Measurements from ENCODE around the gene MGRN1.

MGRN1 gene

GRCh38 chr16:4681471-4682083, 57.0 kb downstream of the MGRN1 start:
- Histone ChIP-seq H3K9ac (ENCODE audit: low read depth, low read length) (no peak overlapping the region), H4K20me1 (ENCODE audit: insufficient read depth, low read length) (peaks cover 4% of the 10 kb centered on the region; the same call in 1 of the 2 replicates), H3K4me3 (ENCODE audit: low read depth in 1 of 2, low read length in 2 of 2) (no peak overlapping the region), H3K4me1 (ENCODE audit: insufficient read depth, low read length) (no peaks in the 10 kb centered on the region), H3K9me3 (ENCODE audit: insufficient read depth, low read length, severe bottlenecking) (no peaks in the 10 kb centered on the region), H3K79me2 (ENCODE audit: insufficient read depth, low read length) (no peaks in the 10 kb centered on the region), H3K4me2 (ENCODE audit: insufficient read depth, low read length) (no peak overlapping the region), H2AFZ (ENCODE audit: low read depth, low read length) (no peak overlapping the region), H3K36me3 (ENCODE audit: insufficient read depth, low read length) (peaks cover 57% of the 10 kb centered on the region), H3K27me3 (ENCODE audit: insufficient read depth, low read length, poor library complexity) (no peaks in the 10 kb centered on the region), H3K27ac (ENCODE audit: low read length) (no peak overlapping the region)
- DNase-seq (no peak), ATAC-seq (ENCODE audit: insufficient read depth, low read depth) (no peak)
- TF ChIP-seq EZH2 (IDR thresholded peaks at IDR 0.05; ENCODE audit: borderline replicate concordance, low read depth, low read length, severe bottlenecking), result no peak
- TF ChIP-seq CTCF (IDR thresholded peaks at IDR 0.05; ENCODE audit: borderline replicate concordance, extremely low read depth, low read length, poor library complexity, severe bottlenecking), result no peak

- H3K4me3 ChIP-seq (ENCODE audit: low read depth in 1 of 2, low read length in 2 of 2), result no peak overlapping the region
- H3K4me1 ChIP-seq (ENCODE audit: insufficient read depth, low read length), result no peaks in the 10 kb centered on the region
- H3K36me3 ChIP-seq (ENCODE audit: insufficient read depth, low read length), result peaks cover 56% of the 10 kb centered on the region
- no peak overlapping the region for H3K4me2 ChIP-seq (ENCODE audit: insufficient read depth, low read length)
- TF ChIP-seq EZH2 (IDR thresholded peaks at IDR 0.05; ENCODE audit: borderline replicate concordance, low read depth, low read length, severe bottlenecking) (no peak), CTCF (IDR thresholded peaks at IDR 0.05; ENCODE audit: borderline replicate concordance, extremely low read depth, low read length, poor library complexity, severe bottlenecking) (no peak)
- H4K20me1 ChIP-seq (ENCODE audit: insufficient read depth, low read length), result peaks cover 4% of the 10 kb centered on the region; the same call in 1 of the 2 replicates
- no peaks in the 10 kb centered on the region for H3K9me3 ChIP-seq (ENCODE audit: insufficient read depth, low read length, severe bottlenecking)
- no peak overlapping the region for H3K9ac ChIP-seq (ENCODE audit: low read depth, low read length)
- H2AFZ ChIP-seq (ENCODE audit: low read depth, low read length), result no peak overlapping the region
- DNase-seq (no peak), ATAC-seq (ENCODE audit: insufficient read depth, low read depth) (no peak)
- H3K79me2 ChIP-seq (ENCODE audit: insufficient read depth, low read length), result no peaks in the 10 kb centered on the region
- no peak overlapping the region for H3K27ac ChIP-seq (ENCODE audit: low read length)
- no peaks in the 10 kb centered on the region for H3K27me3 ChIP-seq (ENCODE audit: insufficient read depth, low read length, poor library complexity)
Observed at GRCh38 chr16:4682084-4682591, 57.5 kb downstream of the MGRN1 start.

- no peaks in the 10 kb centered on the region for H3K9me3 ChIP-seq (ENCODE audit: insufficient read depth, low read length, severe bottlenecking)
- no peaks in the 10 kb centered on the region for H3K79me2 ChIP-seq (ENCODE audit: insufficient read depth, low read length)
- no peak overlapping the region for H3K4me2 ChIP-seq (ENCODE audit: insufficient read depth, low read length)
- H3K27ac ChIP-seq (ENCODE audit: low read length), result no peak overlapping the region
- H4K20me1 ChIP-seq (ENCODE audit: insufficient read depth, low read length), result peaks cover 4% of the 10 kb centered on the region; the same call in 1 of the 2 replicates
- no peak overlapping the region for H3K9ac ChIP-seq (ENCODE audit: low read depth, low read length)
- ATAC-seq (ENCODE audit: insufficient read depth, low read depth), result peak; percentile 58; the same call in 2 of the 3 replicates
- H3K27me3 ChIP-seq (ENCODE audit: insufficient read depth, low read length, poor library complexity), result no peaks in the 10 kb centered on the region
- peak; percentile 55 for TF ChIP-seq CTCF (IDR thresholded peaks at IDR 0.05; ENCODE audit: borderline replicate concordance, extremely low read depth, low read length, poor library complexity, severe bottlenecking)
- no peak for TF ChIP-seq EZH2 (IDR thresholded peaks at IDR 0.05; ENCODE audit: borderline replicate concordance, low read depth, low read length, severe bottlenecking)
- DNase-seq, result peak; percentile 43
- H3K36me3 ChIP-seq (ENCODE audit: insufficient read depth, low read length), result peaks cover 57% of the 10 kb centered on the region
- no peak overlapping the region for H2AFZ ChIP-seq (ENCODE audit: low read depth, low read length)
- H3K4me3 ChIP-seq (ENCODE audit: low read depth in 1 of 2, low read length in 2 of 2), result no peak overlapping the region
- no peaks in the 10 kb centered on the region for H3K4me1 ChIP-seq (ENCODE audit: insufficient read depth, low read length)
Observed at GRCh38 chr16:4682616-4683254, 58.1 kb downstream of the MGRN1 start.
